HG02642 (cell line): ENCODE measurements around the gene MRTFB.

ENCODE experiments used
- ATAC-seq: cut with Tn5 transposase; IDR thresholded peaks from one replicate; pipeline ENCODE4 v1.9.1; 2021; ENCODE audit warnings: mild to moderate bottlenecking; ENCODE audit not compliant: unreplicated experiment, poor library complexity

The MRTFB gene

GRCh38 chr16:14225457-14225856 lies 154.3 kb downstream of the MRTFB start:
- ATAC-seq: no peak

- ATAC-seq: no peak
These were observed 161.2 kb downstream of the MRTFB start for GRCh38 chr16:14232106-14232864.

DNA sequence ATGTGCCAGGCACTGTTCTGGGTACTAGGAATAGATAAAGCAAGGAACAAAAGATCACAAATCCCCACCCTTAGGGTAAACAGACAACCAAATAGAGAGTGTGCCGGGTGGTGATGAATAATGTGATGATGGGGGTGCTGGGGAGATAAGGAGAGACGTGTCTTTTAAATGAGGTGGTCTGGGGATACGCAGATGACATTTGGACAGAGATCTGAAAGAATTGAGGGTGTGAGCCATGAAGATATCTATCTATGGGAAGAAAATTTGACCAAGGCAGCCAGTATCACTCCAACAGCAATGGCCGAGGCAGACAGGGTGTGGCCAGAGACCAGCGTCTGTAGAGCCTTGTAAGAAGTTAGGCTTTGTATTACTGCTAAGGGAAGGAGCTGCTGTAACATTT lies 165.3 kb downstream of the MRTFB start:
- no peak for ATAC-seq

DNA sequence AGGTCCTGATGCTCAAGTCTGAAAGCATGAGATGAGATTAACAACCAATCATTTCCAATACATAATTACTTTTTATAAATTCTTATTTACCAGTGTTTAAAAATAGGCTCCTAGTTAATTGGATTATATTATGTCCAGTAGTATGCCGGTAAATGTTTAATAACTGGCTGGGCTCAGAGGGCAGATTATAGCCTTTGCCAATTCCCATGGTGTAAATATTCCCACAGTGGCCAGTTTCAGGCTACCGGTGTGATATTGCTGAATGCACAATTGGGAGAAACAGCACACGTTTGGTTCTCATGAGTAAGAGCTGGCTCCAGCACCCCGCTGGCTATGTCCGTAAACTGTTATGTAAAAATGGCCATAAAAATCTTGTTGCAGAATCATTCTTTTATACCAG lies 167.6 kb downstream of the MRTFB start:
- no peak for ATAC-seq

- no peak for ATAC-seq
These were observed 168.7 kb downstream of the MRTFB start for GRCh38 chr16:14239791-14240190.

DNA sequence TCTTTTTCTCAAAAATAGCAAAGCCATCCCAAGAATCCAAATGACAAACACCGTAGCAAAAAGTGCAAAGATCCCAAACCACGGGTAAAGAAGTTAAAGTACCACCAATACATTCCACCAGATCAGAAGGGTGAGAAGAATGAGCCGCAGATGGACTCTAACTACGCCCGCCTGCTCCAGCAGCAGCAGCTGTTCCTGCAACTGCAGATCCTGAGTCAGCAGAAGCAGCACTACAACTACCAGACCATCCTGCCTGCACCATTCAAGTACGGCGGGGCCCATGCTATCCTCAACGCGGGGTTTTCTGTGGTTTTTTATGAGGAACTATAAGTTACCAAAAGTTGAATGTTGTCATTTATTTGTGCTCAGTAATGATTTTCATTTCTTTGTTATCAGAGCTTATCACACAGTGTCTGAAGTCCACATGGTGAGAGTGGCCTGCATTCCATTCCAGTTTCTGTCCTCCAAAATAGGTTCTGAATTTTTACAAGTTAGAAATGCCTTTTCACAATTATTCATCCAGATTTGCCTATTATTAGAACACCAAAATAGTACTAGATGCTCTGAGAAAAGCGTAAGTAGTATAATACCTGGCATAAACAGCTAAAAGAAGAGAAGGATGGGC lies 169.2 kb downstream of the MRTFB start:
- ATAC-seq: no peak

GRCh38 chr16:14240964-14241363 lies 169.8 kb downstream of the MRTFB start:
- ATAC-seq: no peak

DNA sequence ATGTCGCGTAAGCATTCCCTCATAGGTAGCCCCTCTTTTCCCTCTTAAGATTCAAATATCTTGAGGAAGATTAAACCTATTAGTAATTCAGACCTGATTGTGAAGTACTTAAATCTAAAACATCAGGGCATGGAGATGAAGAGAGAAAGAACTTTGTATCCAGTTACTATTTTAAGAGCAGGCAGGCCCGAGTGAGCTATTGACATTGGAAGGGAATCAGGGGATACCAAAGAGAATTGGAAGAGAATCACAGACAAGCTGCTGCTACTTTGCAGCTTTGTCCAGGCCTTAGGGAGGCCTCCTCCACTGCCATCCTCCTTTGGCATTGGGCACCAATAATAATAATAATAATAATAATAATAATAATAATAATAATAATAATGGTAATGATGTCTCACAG lies 170.5 kb downstream of the MRTFB start:
- no peak for ATAC-seq

DNA sequence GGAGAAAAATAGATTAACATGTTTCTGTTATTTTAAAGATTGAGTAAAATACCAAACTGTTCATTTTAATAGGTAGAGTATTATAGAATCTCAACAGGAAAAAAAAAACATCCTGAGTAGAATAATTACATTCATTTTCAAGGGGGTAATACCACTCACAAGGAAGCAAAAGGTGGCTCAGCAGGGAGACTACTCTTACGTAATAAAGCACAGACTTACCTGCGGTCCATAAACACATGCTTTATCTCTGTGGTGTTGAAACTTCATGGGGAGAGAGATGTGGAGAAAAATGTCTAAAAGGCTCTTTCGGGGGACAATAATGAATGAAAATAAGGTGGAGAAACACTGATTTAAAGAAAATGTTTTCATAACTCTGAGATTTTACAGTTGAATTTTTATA lies 171.7 kb downstream of the MRTFB start:
- no peak for ATAC-seq

DNA sequence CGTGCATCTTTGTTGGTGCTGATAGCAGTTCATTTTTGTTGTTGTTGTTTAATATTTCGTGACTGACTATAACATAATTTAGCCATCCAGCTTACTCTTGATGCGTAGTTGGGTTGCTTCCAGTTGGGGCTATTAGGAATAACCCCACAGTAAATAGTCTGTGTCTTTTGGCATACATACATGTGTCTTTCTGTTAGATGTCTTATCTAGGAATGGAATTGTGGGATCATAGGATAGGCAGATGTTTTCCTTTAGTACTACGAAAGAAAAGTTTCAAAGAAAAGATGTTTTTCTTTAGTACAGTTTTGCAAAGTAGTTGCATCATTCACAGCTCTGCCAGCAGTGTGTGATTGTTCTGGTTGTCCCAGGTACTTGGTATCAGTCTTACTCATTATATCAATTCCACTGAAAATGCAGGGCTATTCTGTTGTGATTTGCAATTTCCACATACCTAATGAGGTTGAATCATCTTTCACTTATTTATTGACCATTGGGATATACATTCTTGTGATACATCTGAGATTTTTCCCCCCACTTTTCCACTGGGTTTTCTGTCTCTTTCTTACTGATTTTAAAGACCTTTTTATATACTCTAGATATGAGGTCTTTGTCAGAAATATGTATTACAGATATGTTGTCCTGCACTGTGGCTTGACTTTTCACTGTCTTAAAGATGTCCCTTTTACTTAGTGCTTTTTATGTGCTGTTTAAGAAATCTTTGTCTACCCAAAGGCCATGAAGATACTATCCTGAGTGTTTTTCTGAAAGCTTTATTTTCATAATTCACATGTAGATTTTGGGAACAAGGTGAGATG lies 173.3 kb downstream of the MRTFB start:
- ATAC-seq: no peak

- ATAC-seq: no peak
These were observed 177.7 kb downstream of the MRTFB start for GRCh38 chr16:14248791-14249190.

- no peak for ATAC-seq
These were observed 178.3 kb downstream of the MRTFB start for GRCh38 chr16:14249291-14250032.

- no peak for ATAC-seq
These were observed 180.3 kb downstream of the MRTFB start for GRCh38 chr16:14251419-14251818.

DNA sequence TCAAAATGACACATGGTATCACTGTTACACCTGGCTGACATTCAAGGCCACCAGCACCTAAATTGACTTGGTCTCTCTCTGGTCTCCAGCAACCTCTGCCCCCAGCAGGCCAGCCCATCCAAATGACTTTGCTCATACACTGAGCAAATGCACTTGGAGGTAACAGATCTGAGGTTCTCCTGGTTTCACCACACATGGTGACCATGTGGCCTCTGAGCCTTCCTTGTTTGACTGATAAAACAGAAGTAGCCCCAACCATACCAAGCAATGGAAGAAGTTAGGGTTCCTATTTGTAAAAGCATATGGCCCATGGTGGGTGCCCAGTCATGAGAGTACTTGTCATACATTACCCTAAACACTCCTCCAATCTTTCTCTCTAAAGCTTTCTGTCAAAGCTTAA lies 181.7 kb downstream of the MRTFB start:
- ATAC-seq: no peak

DNA sequence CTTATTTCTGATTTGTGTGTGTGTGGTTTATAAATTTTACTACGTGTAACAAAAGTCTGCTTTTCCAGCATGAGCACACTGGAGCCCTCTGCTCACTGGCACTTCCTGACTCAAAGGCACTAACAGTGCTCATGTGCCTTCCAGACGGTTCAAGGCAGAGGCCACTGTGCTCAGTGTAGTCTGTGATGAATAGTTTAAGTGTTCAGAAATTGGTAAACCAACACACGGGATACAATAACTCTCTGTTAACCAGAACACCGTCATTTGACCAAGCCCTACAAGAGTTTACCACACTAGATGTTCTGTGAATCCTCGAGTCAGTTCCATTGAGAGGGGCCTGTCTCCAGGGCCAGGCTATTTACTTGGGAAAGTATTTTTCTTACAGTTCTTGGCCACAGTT lies 191.9 kb downstream of the MRTFB start:
- ATAC-seq: no peak

DNA sequence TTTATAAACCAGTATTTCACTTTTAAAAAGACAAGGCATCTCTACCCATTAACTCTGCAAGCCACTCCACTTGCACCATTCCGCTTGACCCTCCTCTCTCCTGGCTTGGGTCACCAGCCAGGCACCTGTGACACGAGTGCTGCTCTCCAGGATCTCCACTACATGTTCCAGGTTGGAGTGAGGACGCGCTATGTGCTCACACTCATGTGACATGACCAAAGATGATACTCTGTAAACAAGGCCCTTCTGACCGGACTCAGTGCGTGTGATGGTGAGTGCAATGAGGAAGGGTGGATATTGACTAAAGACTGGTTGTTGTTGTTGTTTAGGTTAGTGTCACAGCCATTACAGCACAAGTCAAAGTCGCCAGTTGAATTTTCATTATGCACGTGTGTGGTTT lies 192.7 kb downstream of the MRTFB start:
- no peak for ATAC-seq

DNA sequence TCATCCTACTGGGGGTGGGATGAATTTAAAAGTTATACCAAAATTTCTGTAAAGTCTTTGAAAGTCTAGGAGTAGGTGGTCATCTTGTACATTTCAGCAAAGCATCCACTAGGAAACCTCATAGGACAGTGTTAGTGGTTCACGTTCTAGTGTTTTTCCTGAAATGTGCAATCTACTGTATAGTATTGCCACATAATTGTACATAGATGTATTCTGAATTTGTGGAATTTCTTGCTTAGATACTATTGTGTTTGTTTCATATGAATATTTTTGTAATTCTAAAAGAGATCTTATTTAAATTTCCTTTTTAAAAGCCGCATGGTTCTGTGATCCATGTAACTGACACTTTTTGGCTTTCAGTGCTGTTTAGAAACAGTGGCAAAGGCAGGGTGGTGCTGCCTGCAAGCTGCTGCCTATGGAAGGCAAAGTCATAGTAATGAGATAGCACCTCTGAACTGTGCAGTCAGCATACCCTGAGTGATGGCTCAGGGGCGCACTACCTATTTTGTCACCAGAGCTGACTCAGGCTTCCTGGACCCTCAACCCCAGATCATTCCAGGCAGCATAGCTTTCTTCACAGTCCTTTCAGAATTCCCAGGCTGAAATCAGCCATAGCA lies 193.3 kb downstream of the MRTFB start:
- no peak for ATAC-seq

DNA sequence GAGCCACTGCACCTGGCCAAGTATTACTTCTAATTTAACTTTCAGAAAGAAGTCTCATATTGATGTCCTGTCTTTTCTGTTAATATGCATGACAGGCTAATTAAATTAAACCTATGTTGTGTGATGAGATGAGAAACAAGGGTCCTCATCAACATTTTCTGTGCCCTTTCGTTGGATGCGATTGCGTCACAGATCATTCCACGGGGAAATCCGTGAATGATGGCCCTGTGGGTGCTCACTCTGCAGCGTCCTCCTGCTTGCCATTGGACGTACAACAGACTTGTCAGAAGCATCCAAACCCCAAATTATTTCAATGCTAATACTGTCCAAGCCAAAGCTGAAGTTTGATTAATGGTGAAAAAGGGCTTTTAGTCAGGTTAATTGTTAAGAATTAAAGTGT lies 197.0 kb downstream of the MRTFB start:
- no peak for ATAC-seq

DNA sequence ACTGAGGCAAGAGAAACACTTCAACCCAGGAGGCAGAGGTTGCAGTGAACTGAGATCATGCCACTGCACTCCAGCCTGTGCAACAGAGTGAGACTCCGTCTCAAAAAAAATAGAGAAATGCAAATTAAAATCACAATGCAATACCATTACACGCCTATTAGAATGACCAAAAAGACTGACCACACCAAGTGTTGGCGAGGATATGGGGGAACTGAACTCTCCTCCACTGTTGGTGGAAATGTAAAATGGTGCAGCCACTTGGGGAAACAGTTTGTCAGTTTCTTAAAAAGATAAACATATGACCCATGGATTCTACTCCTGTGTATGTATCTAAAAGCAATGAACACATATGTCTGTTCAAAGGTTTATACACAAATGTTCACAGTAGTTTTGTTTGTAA lies 204.8 kb downstream of the MRTFB start:
- no peak for ATAC-seq

DNA sequence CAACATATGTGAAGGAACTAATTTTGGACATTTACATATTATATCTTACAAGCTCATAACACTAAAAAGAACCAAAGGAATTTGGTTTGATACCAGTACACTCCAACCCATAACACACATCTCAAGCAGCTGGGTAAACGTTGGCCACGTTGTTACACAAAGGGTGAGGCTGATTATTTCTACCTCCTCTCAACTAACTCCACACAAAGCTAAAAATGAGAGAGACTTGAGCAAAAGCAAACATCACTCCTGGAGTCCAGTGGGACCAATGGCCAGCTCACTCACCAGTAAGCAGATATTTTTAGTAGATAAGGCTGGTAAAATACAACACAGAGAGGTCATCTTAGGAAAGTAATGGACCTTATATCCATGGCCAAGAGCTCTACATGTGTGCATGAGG lies 207.6 kb downstream of the MRTFB start:
- no peak for ATAC-seq
